Fibroblast of lung (primary cell): Measurements from ENCODE around the gene SERINC5. TPM values are rescaled to one million over a fixed set of nuclear protein-coding genes. Genes with fewer than 3 reads are reported as not detected.

Experiments used
- DNase-seq, 2 donors: peaks; one replicate each; pipeline versions ENCODE4 v3.0.0 to v3.0.0-alpha.2; 2010; ENCODE audit warnings: low read depth in 2 of 2
- H2AFZ ChIP-seq: 2 replicates; pipeline ENCODE4 v1.5.1; 2012; ENCODE audit warnings: low read length, control low read depth, inconsistent platforms
- H3K27ac ChIP-seq: 2 replicates; pipeline ENCODE4 v1.5.1; 2011; ENCODE audit warnings: low read length, control low read depth; ENCODE audit not compliant: insufficient read depth
- H3K27me3 ChIP-seq: 2 replicates; pipeline ENCODE4 v1.5.1; 2011; ENCODE audit warnings: mild to moderate bottlenecking, low read length; ENCODE audit not compliant: control insufficient read depth, insufficient read depth
- H3K36me3 ChIP-seq: 2 replicates; pipeline ENCODE4 v1.5.1; 2011; ENCODE audit warnings: low read length; ENCODE audit not compliant: control insufficient read depth, insufficient read depth
- H3K4me1 ChIP-seq: 2 replicates; pipeline ENCODE4 v1.5.1; 2011; ENCODE audit warnings: low read length; ENCODE audit not compliant: control insufficient read depth, insufficient read depth; ENCODE audit errors: extremely low read depth
- H3K4me2 ChIP-seq: 2 replicates; pipeline ENCODE4 v1.5.1; 2011; ENCODE audit warnings: low read length, control low read depth; ENCODE audit not compliant: insufficient read depth; ENCODE audit errors: extremely low read depth
- H3K4me3 ChIP-seq, 4 experiments: fragments of 200-600 bp in 1 of 4; sonication (generic) in 1 of 4; replicated peaks in 1 of 4; 2 replicates each; pipeline ENCODE4 v1.5.1; 2011 to 2016; ENCODE audit warnings: low read length in 4 of 4, low read depth in 3 of 4, mild to moderate bottlenecking in 3 of 4, control low read depth in 2 of 4, inconsistent platforms in 1 of 4, mixed read lengths in 1 of 4; ENCODE audit not compliant: insufficient read depth in 1 of 4; ENCODE audit errors: control extremely low read depth in 1 of 4
- H3K79me2 ChIP-seq: 2 replicates; pipeline ENCODE4 v1.5.1; 2012; ENCODE audit warnings: mild to moderate bottlenecking, low read length, inconsistent platforms; ENCODE audit not compliant: control insufficient read depth, insufficient read depth
- H3K9ac ChIP-seq: 2 replicates; pipeline ENCODE4 v1.5.1; 2011; ENCODE audit warnings: mild to moderate bottlenecking, low read length, control low read depth; ENCODE audit not compliant: insufficient read depth
- H3K9me3 ChIP-seq: 2 replicates; pipeline ENCODE4 v1.5.1; 2012; ENCODE audit warnings: low read depth, low read length; ENCODE audit not compliant: control insufficient read depth, insufficient read depth
- H4K20me1 ChIP-seq: 2 replicates; pipeline ENCODE4 v1.5.1; 2011; ENCODE audit warnings: low read length; ENCODE audit not compliant: control insufficient read depth, insufficient read depth; ENCODE audit errors: extremely low read depth
- EZH2 ChIP-seq: IDR thresholded peaks from 2 replicates; pipeline ENCODE4 v1.5.1; 2012; ENCODE audit warnings: low read length, control low read depth, mild to moderate bottlenecking; ENCODE audit errors: missing control alignments
- polyA plus RNA-seq, 2 donors: library from polyadenylated mRNA; depleted of rRNA in 1 of 2; stranded (reverse) in 1 of 2; unstranded in 1 of 2; fragments of >200 nt; gene quantifications; 2 replicates each; pipeline ENCODE4 v1.2.1, GENCODE V29; 2011 to 2012; ENCODE audit warnings: missing spikeins in 1 of 2
- total RNA-seq: library from RNA; depleted of rRNA; stranded (reverse); fragments of >200 nt; gene quantifications from 2 replicates; pipeline ENCODE4 v1.2.1, GENCODE V29; 2014
- TF ChIP-seq, protein P1 (sequence below), 2 donors: IDR thresholded peaks in 1 of 2; conservative IDR thresholded peaks in 1 of 2; 1 replicate in 1 of 2; 2 replicates in 1 of 2; pipeline ENCODE4 v1.5.1; 2011 to 2012; ENCODE audit warnings: low read length in 2 of 2, control low read depth in 1 of 2, inconsistent platforms in 1 of 2, low read depth in 1 of 2, mild to moderate bottlenecking in 1 of 2

The SERINC5 gene
- total and polyA plus RNA-seq, 2 donors (not counting 1 experiment from before 2014, with no cell fraction given) = 9.5 to 10.9 TPM

DNA sequence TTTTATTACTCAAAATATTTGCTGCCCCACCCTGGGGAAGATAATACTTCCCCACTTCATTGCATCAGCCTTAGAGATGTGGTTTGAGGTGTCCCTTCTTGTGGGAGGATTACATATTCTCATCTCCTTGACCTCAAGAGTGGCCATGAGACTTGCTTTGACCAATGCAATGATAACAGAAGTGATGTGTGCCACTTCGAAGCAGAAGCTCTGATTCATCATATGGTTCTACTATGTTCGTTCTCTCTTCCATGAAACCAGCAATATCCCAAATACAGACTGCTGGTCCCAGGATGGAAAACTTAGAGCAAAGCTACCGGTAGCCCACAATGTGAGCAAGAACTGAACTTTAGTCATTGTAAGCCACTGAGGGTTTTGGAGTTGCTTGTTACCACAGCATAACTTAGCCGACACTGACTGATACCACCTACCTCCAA lies 128.7 kb downstream of the SERINC5 start:
- no peaks in the 10 kb centered on the region for H3K36me3 ChIP-seq
- DNase-seq = peak in 1 of 2 donors; percentile 24
- no peak overlapping the region for H2AFZ ChIP-seq
- H3K9me3 ChIP-seq = no peaks in the 10 kb centered on the region
- TF ChIP-seq, protein P1, sequence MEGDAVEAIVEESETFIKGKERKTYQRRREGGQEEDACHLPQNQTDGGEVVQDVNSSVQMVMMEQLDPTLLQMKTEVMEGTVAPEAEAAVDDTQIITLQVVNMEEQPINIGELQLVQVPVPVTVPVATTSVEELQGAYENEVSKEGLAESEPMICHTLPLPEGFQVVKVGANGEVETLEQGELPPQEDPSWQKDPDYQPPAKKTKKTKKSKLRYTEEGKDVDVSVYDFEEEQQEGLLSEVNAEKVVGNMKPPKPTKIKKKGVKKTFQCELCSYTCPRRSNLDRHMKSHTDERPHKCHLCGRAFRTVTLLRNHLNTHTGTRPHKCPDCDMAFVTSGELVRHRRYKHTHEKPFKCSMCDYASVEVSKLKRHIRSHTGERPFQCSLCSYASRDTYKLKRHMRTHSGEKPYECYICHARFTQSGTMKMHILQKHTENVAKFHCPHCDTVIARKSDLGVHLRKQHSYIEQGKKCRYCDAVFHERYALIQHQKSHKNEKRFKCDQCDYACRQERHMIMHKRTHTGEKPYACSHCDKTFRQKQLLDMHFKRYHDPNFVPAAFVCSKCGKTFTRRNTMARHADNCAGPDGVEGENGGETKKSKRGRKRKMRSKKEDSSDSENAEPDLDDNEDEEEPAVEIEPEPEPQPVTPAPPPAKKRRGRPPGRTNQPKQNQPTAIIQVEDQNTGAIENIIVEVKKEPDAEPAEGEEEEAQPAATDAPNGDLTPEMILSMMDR (conservative IDR thresholded peaks at IDR 0.05 in 1 of 2, IDR thresholded peaks at IDR 0.05 in 1 of 2; ENCODE audit: low read depth in 1 of 2, low read length in 2 of 2) = no peak
- TF ChIP-seq EZH2 = no peak
- H4K20me1 ChIP-seq = no peaks in the 10 kb centered on the region
- no peak overlapping the region for H3K4me3 ChIP-seq
- no peaks in the 10 kb centered on the region for H3K27me3 ChIP-seq
- H3K4me2 ChIP-seq = no peak overlapping the region
- H3K79me2 ChIP-seq = no peaks in the 10 kb centered on the region
- H3K27ac ChIP-seq = no peak overlapping the region
- no peaks in the 10 kb centered on the region for H3K4me1 ChIP-seq
- no peak overlapping the region for H3K9ac ChIP-seq

DNA sequence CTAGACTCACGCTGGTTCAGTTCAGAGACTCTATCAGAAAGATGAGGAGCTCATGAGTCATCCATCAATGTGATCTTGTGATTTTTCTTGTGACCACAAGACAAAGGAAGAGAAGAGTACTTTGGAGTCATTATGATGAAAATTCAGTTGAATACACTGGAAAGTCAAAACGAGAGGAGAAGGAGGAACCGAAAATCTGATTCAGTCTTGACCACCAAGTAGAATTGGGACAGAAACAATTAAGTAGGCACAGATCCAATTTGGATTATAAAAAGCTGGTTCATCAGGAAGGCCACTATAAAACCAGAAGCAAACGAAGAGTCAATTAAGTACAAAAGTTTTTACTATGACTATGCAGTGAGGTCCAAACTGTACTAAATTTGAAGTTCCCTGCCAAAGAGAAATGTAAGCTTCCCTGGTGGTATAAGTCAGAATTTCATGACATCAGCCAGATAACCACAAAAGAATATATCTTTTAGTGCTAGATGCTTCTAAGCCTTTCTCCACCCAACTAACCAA lies 129.8 kb downstream of the SERINC5 start:
- TF ChIP-seq EZH2 = no peak
- TF ChIP-seq, protein P1 (conservative IDR thresholded peaks at IDR 0.05 in 1 of 2, IDR thresholded peaks at IDR 0.05 in 1 of 2; ENCODE audit: low read depth in 1 of 2, low read length in 2 of 2) = no peak
- H2AFZ ChIP-seq = no peak overlapping the region
- no peaks in the 10 kb centered on the region for H4K20me1 ChIP-seq
- peak overlapping the region; percentile 17 for H3K4me2 ChIP-seq
- no peaks in the 10 kb centered on the region for H3K36me3 ChIP-seq
- no peaks in the 10 kb centered on the region for H3K79me2 ChIP-seq
- H3K4me1 ChIP-seq = no peaks in the 10 kb centered on the region
- no peak overlapping the region for H3K9ac ChIP-seq
- no peak overlapping the region for H3K4me3 ChIP-seq
- no peak overlapping the region for H3K27ac ChIP-seq
- no peaks in the 10 kb centered on the region for H3K27me3 ChIP-seq
- H3K9me3 ChIP-seq = no peaks in the 10 kb centered on the region
- DNase-seq = peak; percentile 21 to 89

DNA sequence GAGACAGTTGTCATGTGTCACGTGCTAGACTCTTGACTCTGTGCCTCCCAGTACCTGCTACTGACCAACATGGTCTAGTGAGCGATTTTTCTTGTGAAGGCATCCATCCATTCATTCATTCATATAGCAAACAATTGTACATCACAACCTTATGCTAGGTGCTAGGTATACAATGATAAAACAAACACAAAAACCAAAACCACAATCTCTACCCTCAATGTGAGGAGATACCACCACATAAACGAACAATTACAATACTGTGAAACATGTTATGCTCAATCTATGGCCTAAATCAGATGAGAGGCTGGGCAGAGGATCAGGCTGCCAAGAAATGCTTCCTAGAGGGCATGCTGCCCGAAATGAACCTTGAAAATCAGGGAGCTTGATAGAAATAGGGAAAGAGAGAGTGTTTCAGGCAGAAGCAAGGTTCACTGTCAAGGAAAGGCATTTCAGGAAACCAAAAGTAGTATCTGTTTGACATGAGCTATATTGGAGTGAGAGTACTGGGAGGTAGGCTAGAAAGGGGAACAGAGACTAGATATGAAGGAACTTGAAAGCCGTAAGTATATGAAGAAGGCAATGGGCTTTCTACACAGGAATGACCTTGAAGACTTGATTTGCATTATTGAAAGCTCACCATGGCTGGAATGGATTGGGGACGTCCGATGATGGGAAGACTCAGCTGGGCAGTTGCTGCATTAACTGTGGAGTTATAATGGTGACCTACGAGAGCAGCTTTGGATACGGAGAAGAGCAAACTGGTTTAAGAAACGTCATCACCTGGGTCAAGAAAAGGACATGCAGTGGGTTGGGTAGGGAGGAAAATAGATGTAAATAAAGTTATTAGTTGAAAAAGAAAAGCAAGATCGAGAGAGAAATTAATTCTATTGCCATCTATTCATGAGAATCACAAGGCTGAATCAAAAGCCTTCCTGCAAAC lies 130.6 kb downstream of the SERINC5 start:
- DNase-seq = no peak
- no peaks in the 10 kb centered on the region for H3K27me3 ChIP-seq
- H3K9ac ChIP-seq = no peak overlapping the region
- H3K27ac ChIP-seq = no peak overlapping the region
- no peak overlapping the region for H3K4me3 ChIP-seq
- TF ChIP-seq, protein P1 (conservative IDR thresholded peaks at IDR 0.05 in 1 of 2, IDR thresholded peaks at IDR 0.05 in 1 of 2; ENCODE audit: low read depth in 1 of 2, low read length in 2 of 2) = no peak
- no peak for TF ChIP-seq EZH2
- H4K20me1 ChIP-seq = no peaks in the 10 kb centered on the region
- no peaks in the 10 kb centered on the region for H3K79me2 ChIP-seq
- no peaks in the 10 kb centered on the region for H3K4me1 ChIP-seq
- no peak overlapping the region for H3K4me2 ChIP-seq
- no peak overlapping the region for H2AFZ ChIP-seq
- H3K9me3 ChIP-seq = no peaks in the 10 kb centered on the region
- H3K36me3 ChIP-seq = no peaks in the 10 kb centered on the region
